Smooth muscle cell (in vitro differentiated cells): ENCODE measurements around the gene CCL7. TPM values are rescaled to one million over a fixed set of nuclear protein-coding genes. Genes with fewer than 3 reads are reported as not detected.

Experiments used
- DNase-seq: peaks from one replicate; lab custom pipeline; 2025; ENCODE audit not compliant: unreplicated experiment; lab: John Stamatoyannopoulos, UW
- H2AFZ ChIP-seq: fragments of 200-600 bp; sonication (generic); 2 replicates; pipeline ENCODE4 v1.6.0; 2016; ENCODE audit warnings: antibody characterized with exemption, low read depth, mild to moderate bottlenecking
- H3F3A ChIP-seq: fragments of 200-600 bp; sonication (generic); 2 replicates; pipeline ENCODE4 v1.6.0; 2017; ENCODE audit warnings: antibody characterized with exemption, low read depth
- H3K27ac ChIP-seq: fragments of 200-600 bp; sonication (generic); 2 replicates; pipeline ENCODE4 v1.5.1; 2016; ENCODE audit warnings: low read depth, mild to moderate bottlenecking
- H3K27me3 ChIP-seq: fragments of 200-600 bp; sonication (generic); 2 replicates; pipeline ENCODE4 v1.6.1; 2016; ENCODE audit warnings: low read depth, mild to moderate bottlenecking
- H3K36me3 ChIP-seq: fragments of 200-600 bp; sonication (generic); 2 replicates; pipeline ENCODE4 v1.5.1; 2016; ENCODE audit warnings: low read depth
- H3K4me1 ChIP-seq: fragments of 200-600 bp; sonication (generic); 2 replicates; pipeline ENCODE4 v1.5.1; 2016; ENCODE audit warnings: low read depth
- H3K4me2 ChIP-seq: fragments of 200-600 bp; sonication (generic); 2 replicates; pipeline ENCODE4 v1.6.0; 2016; ENCODE audit warnings: mild to moderate bottlenecking
- H3K4me3 ChIP-seq: fragments of 200-600 bp; sonication (generic); 2 replicates; pipeline ENCODE4 v1.5.1; 2016; ENCODE audit warnings: mild to moderate bottlenecking
- H3K79me2 ChIP-seq: fragments of 200-600 bp; sonication (generic); 2 replicates; pipeline ENCODE4 v1.6.0; 2016; ENCODE audit warnings: low read depth, mild to moderate bottlenecking
- H3K9ac ChIP-seq: fragments of 200-600 bp; sonication (generic); 2 replicates; pipeline ENCODE4 v1.6.0; 2016; ENCODE audit warnings: low read depth
- H3K9me3 ChIP-seq: fragments of 200-600 bp; sonication (generic); replicated peaks from 2 replicates; pipeline ENCODE4 v1.5.1; 2016; ENCODE audit warnings: low read depth
- H4K20me1 ChIP-seq: fragments of 200-600 bp; sonication (generic); 2 replicates; pipeline ENCODE4 v1.6.0; 2016; ENCODE audit warnings: low read depth
- CTCF ChIP-seq: fragments of 200-600 bp; sonication (generic); IDR thresholded peaks from 2 replicates; pipeline ENCODE4 v1.5.1; 2017; ENCODE audit warnings: borderline replicate concordance, mild to moderate bottlenecking, antibody characterized with exemption; ENCODE audit not compliant: insufficient read depth, poor library complexity, severe bottlenecking
- WGBS: methylation state at CpG from one replicate; pipeline ENCODE4 v1.1.7; 2016; ENCODE audit warnings: low lambda C conversion rate; 5-methylcytosine and 5-hydroxymethylcytosine counted together
- polyA plus RNA-seq: library from polyadenylated mRNA; unstranded; fragments of >200 nt; fragmentation: Nextera tagmentation; extraction: Ambion mirVana; gene quantifications from 2 replicates; pipeline ENCODE4 v1.2.1, GENCODE V29; 2016
- total RNA-seq: library from RNA; depleted of rRNA; stranded (reverse); fragments of >200 nt; gene quantifications from 2 replicates; pipeline ENCODE4 v1.2.3, GENCODE V29; 2014

Gene CCL7
- total and polyA plus RNA-seq, 2 experiments from 2014 or later: 0.31 to 0.74 TPM

GRCh38 chr17:34253139-34253525, 16.9 kb upstream of the CCL7 start:
- no peak for TF ChIP-seq CTCF
- WGBS: 49% methylated on average over 3 of the region's 3 CpGs
- H3K27ac ChIP-seq: peak overlapping the region; percentile 95
- DNase-seq: no peak
- H2AFZ ChIP-seq: no peak overlapping the region
- H3K4me2 ChIP-seq: peak overlapping the region; percentile 75
- peaks cover 24% of the 10 kb centered on the region for H3K4me1 ChIP-seq
- no peaks in the 10 kb centered on the region for H3K9me3 ChIP-seq
- peak overlapping the region; percentile 73 for H3K9ac ChIP-seq
- H3F3A ChIP-seq: peaks cover 18% of the 10 kb centered on the region
- H4K20me1 ChIP-seq: no peaks in the 10 kb centered on the region
- H3K4me3 ChIP-seq: no peak overlapping the region
- H3K27me3 ChIP-seq: no peaks in the 10 kb centered on the region
- no peaks in the 10 kb centered on the region for H3K79me2 ChIP-seq
- H3K36me3 ChIP-seq: no peaks in the 10 kb centered on the region

- H3K79me2 ChIP-seq: no peaks in the 10 kb centered on the region
- TF ChIP-seq CTCF: no peak
- peaks cover 18% of the 10 kb centered on the region for H3F3A ChIP-seq
- H3K4me3 ChIP-seq: no peak overlapping the region
- H4K20me1 ChIP-seq: no peaks in the 10 kb centered on the region
- no peaks in the 10 kb centered on the region for H3K27me3 ChIP-seq
- H3K4me1 ChIP-seq: peaks cover 24% of the 10 kb centered on the region
- peak overlapping the region; percentile 95 for H3K27ac ChIP-seq
- no peak for DNase-seq
- H3K36me3 ChIP-seq: no peaks in the 10 kb centered on the region
- H3K4me2 ChIP-seq: peak overlapping the region; percentile 83
- WGBS: 32% methylated on average over 3 of the region's 3 CpGs
- peak overlapping the region; percentile 73 for H3K9ac ChIP-seq
- H2AFZ ChIP-seq: no peak overlapping the region
- no peaks in the 10 kb centered on the region for H3K9me3 ChIP-seq
These were observed 15.9 kb upstream of the CCL7 start for GRCh38 chr17:34254146-34254545.

GRCh38 chr17:34254651-34255380, 15.2 kb upstream of the CCL7 start, which contains the start of gene CCL2:
CCL2 (plus strand) TSS chr17:34255285; CDS start chr17:34255350, 65 bp downstream.
- peak within 1 kb of the TSS; percentile 95 for H3K27ac ChIP-seq
- no peaks in the 10 kb centered on the region for H3K9me3 ChIP-seq
- 4% methylated on average over 11 of the region's 11 CpGs for WGBS
- peak within 1 kb of the TSS; percentile 77 for H2AFZ ChIP-seq
- TF ChIP-seq CTCF: no peak
- no peak for DNase-seq
- no peaks in the 10 kb centered on the region for H3K36me3 ChIP-seq
- no peaks in the 10 kb centered on the region for H3K79me2 ChIP-seq
- H3F3A ChIP-seq: peaks cover 18% of the 10 kb centered on the region
- no peaks in the 10 kb centered on the region for H4K20me1 ChIP-seq
- peak within 1 kb of the TSS; percentile 41 for H3K4me3 ChIP-seq
- H3K27me3 ChIP-seq: no peaks in the 10 kb centered on the region
- H3K4me1 ChIP-seq: peaks cover 24% of the 10 kb centered on the region
- peak within 1 kb of the TSS; percentile 83 for H3K4me2 ChIP-seq
- H3K9ac ChIP-seq: peak within 1 kb of the TSS; percentile 23

GRCh38 chr17:34255381-34255732, 14.7 kb upstream of the CCL7 start:
- Histone ChIP-seq H3K4me1 (peaks cover 24% of the 10 kb centered on the region), H3K4me3 (peak overlapping the region; percentile 41), H3K9ac (no peak overlapping the region), H3K4me2 (peak overlapping the region; percentile 83), H3K36me3 (no peaks in the 10 kb centered on the region), H3K9me3 (no peaks in the 10 kb centered on the region), H2AFZ (peak overlapping the region; percentile 77), H3K79me2 (no peaks in the 10 kb centered on the region), H3F3A (peaks cover 18% of the 10 kb centered on the region), H4K20me1 (no peaks in the 10 kb centered on the region), H3K27ac (peak overlapping the region; percentile 95), H3K27me3 (no peaks in the 10 kb centered on the region)
- no peak for TF ChIP-seq CTCF
- 30% methylated on average over 5 of the region's 5 CpGs for WGBS
- DNase-seq: no peak
